HG02798 (cell line): ENCODE results near the gene TSPAN17.
"Not testable (repeated sequence)": the region's sequence is repeated elsewhere in the genome, so short reads cannot be mapped to it uniquely, and the experiment has no call there.

Source experiments
- ATAC-seq: cut with Tn5 transposase; IDR thresholded peaks from one replicate; pipeline ENCODE4 v1.9.1; 2021; ENCODE audit warnings: mild to moderate bottlenecking; ENCODE audit not compliant: unreplicated experiment, poor library complexity

The TSPAN17 gene

DNA sequence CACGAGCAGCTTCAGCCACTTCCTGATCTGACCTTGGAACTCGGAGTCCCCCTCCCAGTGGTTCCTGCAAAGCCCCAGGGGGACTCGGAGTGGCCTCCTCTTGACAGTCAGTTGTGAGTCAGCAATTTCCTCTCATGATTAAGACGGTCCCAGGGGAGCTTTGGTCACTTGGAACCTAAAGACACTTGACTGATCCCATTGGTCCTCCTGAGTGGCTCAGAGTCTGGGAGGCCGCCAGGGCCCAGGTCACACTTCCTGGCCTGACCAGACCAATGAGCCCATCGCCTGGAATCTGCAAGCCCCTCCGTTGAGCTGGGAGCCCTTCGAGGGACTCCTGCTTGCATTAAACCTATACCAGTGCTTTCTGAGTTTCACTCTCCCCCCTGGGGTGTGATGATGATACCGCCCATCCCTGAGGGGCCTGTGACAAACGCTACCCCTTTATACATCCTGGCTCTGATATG lies 29.1 kb downstream of the TSPAN17 start:
- ATAC-seq: peak; percentile 71

GRCh38 chr5:176677209-176677939 lies 30.1 kb downstream of the TSPAN17 start:
- ATAC-seq: no peak

DNA sequence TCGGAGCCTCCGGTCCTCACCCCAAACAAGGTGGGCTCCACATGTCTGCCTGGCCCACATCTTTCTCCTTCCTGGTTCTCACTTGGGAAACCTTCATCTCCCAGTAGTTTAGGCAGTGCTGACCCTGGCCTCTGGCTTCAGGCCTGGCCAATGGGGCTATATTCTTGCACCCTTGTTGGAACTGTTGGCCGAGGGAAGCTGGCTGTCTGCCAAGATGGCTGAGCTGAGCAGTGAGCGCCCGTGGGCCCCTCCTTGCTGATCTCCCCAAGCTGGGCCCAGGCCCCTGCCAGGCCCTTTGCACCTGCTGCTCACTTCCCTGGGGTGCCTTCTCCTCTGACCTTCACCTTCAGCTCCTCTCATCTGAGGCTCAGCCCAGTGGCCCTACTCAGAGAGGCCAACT lies 31.3 kb downstream of the TSPAN17 start:
- ATAC-seq: no peak

GRCh38 chr5:176679365-176680225 lies 32.3 kb downstream of the TSPAN17 start:
- no peak for ATAC-seq

- no peak for ATAC-seq
Measured at GRCh38 chr5:176680226-176680563, 32.9 kb downstream of the TSPAN17 start.

- ATAC-seq: no peak
Measured at GRCh38 chr5:176682016-176682531, 34.8 kb downstream of the TSPAN17 start.

- no peak for ATAC-seq
Measured at GRCh38 chr5:176685010-176685409, 37.7 kb downstream of the TSPAN17 start.

DNA sequence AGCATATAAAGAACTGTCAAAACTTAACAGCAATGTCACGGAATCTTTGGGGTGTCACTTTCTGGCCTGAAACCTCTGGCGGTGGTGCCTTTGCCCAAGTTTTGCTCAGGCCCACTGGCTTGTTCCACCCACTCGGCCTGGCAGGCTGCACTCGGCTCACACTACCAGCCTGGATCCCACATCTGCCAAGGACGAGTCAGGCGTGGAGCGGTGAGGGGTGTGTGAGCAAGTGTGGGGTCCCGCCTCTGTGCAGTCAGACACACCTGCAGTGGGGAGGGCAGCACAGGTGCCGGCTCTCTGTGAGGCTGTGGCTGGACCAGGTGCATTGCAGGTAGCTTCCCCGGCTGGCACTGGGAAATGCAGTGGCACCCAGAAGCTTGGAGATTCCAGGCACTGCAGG lies 40.0 kb downstream of the TSPAN17 start:
- no peak for ATAC-seq

DNA sequence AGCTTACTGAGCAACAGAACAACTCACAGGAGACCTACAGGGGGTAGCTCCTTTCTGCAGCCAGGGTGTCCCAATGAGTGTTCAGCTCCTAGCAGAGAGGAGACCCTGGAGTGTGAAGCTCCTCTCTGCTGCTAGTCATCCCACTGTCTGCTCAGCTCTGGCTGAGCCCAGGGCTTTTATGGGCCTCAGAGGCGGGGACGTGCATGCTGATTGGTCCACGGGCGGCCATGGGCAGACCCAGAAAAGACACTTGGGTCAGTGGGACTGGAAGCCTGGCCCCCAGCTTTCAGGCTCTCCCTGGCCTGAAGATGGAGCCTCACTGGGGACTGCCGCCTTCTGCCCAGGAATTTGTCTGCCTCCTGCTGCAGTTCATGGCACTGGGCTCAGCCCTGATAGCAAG lies 40.6 kb downstream of the TSPAN17 start:
- ATAC-seq: no peak

GRCh38 chr5:176690911-176691310 lies 43.6 kb downstream of the TSPAN17 start:
- no peak for ATAC-seq

DNA sequence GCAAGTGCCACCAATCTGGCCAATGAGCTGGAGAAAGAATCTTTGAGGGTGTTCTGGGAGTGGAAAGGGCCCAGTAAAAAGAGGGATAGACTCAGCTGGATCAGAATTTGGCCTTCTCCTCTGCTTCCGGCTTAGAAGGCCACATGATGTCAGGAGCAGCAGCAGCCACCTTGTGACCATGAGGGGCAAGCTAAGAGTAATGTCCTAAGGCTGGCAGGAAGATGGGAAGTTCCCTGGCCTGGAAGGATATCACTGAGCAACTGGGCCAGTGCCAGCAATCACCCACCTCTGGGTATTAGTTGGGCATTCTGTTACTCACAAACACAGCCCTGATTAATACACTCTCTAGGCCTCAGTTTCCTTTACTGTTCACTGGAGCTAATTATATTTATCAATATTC lies 44.2 kb downstream of the TSPAN17 start:
- ATAC-seq: no peak

DNA sequence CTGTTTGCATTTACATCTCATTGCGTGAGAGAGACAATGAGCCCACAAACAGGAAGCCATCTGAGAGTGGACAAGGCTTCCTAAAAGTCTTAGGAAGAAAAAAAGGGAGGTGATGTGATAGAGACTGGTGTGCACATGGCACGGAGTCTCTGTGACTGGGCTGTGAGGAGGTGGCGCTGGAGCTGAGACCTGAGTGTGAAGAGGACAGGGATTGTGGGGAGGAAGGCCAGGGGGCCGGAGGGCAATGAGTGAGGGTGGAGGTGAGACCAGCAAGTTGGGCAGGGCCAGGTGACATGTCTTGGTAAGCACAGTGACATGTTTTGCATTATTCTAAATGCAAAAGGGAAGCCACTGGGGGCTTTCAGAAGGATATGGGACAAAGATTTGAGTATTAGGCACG lies 45.0 kb downstream of the TSPAN17 start:
- ATAC-seq: no peak

DNA sequence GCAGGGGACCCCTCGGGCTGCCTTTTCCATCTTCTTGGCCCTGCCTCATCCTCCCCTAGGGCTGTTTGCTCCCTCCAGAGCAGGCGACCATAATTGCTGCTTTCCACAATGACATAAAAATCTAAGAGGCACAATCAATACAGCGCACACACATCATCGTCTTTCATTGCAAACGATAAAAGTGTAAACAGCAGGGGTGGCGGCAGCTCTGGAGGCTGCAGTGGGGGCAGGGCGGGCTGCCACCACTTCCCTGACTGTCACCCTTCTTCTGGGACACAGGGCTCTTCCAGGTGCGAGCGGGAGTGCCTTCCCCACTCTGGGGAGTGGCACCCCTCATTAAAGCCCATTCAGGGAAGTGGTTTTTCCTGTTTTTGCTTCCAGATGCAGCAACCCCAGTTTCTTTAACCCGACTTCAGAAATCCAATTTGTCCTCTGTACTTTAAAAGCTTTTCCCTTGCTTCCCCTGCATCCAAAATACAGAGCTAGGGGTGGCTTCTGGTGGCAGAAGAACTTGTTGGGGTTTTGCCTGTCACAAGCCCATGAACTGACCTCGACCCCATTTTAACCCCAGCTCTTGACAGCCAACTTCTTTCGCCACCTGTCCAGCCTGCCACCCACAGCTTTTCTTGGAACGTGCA lies 45.7 kb downstream of the TSPAN17 start:
- no peak for ATAC-seq

GRCh38 chr5:176693477-176693851 lies 46.2 kb downstream of the TSPAN17 start:
- ATAC-seq: no peak

- no peak for ATAC-seq
Measured at GRCh38 chr5:176694146-176694545, 46.9 kb downstream of the TSPAN17 start.

GRCh38 chr5:176694631-176695030 lies 47.3 kb downstream of the TSPAN17 start:
- no peak for ATAC-seq

- no peak for ATAC-seq
Measured at GRCh38 chr5:176695073-176695472, 47.8 kb downstream of the TSPAN17 start.

GRCh38 chr5:176697267-176697933 lies 50.1 kb downstream of the TSPAN17 start:
- no peak for ATAC-seq

DNA sequence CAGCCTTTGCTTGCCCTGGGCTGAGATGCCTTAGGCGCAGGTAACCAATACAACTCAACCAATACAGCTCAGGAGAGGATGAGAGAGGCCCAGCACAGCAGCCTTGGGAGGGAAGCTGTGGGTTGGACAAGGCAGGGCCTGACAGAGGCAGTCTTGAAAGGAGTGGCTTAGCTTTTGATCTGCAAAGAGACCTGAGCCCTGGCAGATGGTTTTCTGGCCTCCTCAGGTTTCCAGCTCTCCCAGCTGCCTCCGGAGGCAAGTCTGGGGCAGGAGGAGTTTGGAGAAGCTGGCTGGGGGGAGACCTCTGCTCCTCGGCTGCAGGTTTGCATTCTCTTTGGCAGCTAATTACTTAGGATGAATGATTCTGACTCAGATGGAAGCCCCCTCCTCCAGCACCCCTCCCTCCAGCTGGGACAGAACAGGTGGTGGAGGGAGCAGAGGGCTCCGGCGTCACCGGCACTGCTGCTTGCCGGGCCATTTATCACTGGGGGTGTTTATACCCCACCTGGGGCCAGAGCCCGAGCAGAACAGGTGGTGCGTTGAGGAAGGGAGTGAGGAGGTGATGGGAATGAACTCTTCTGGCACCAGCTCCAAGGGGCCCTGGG lies 50.8 kb downstream of the TSPAN17 start:
- no peak for ATAC-seq

DNA sequence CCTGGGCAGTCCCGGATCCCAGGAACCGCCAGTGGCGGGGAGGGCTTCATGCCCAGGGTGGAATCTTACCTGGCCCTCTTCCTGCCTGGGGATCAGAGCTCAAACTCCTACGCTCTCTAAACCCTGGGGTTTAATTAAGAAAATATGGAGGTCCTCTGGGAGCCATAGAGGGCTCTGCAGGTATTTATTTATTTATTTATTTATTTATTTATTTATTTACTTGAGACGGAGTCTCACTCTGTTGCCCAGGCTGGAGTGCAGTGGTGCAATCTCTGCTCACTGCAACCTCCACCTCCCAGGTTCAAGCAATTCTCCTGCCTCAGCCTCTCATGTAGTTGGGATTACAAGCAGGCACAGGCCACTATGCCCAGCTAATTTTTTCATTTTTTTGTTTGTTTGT lies 52.2 kb downstream of the TSPAN17 start:
- ATAC-seq: not testable (repeated sequence)
